Right lung (tissue), 5 donors: ENCODE measurements around the gene UPF2. TPM values are rescaled to one million over a fixed set of nuclear protein-coding genes. Genes with fewer than 3 reads are reported as not detected.

Experiments
- DNase-seq, 2 donors: peaks; one replicate each; pipeline ENCODE4 v3.0.0-alpha.2; 2013
- polyA plus RNA-seq, 5 donors: library from polyadenylated mRNA; unstranded; fragments of 120-200 nt; gene quantifications; one replicate each; pipeline versions ENCODE4 v1.2.1 to v1.2.3, GENCODE V29; 2013; ENCODE audit warnings: inconsistent platforms in 1 of 5, low replicate concordance in 1 of 5; ENCODE audit not compliant: insufficient read length in 5 of 5, insufficient read depth in 1 of 5

The UPF2 gene
- polyA plus RNA-seq, 5 donors = 22.7 to 41.8 (median 37.2) TPM

DNA sequence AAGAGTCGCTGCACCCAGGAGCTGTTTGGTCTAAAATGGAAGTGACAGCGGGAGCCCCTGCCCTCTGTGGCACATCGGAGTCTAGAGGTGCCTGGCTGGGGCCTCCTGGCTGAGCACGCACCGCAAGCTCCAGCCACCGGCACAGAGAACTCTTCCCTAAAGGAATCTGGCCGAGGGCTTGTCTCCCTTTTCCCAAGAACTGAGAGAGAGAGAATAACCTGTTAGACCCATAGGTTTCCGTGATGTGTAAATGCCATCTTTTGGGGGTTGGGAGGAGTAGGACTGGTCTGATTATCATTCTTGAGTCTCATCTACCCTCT lies 172.2 kb downstream of the UPF2 start:
- DNase-seq = no peak

Other genes starting within 250 kb of the UPF2 start
- gene PROSER2, start 219.5 kb downstream of the UPF2 start, polyA plus RNA-seq = 1 to 10 TPM; 2.1 to 3.4 (median 2.8) TPM
- gene DHTKD1, start 26.1 kb upstream of the UPF2 start, polyA plus RNA-seq = 10 to 100 TPM; 14.7 to 19.5 (median 19.1) TPM
- 10 to 100 TPM; 12.9 to 15.9 (median 15.4) TPM for gene SEC61A2, start 86.9 kb upstream of the UPF2 start, polyA plus RNA-seq
- 10 to 100 TPM; 48.3 to 68.3 (median 56.8) TPM for gene NUDT5, start 153.1 kb upstream of the UPF2 start, polyA plus RNA-seq
- 100 to 1,000 TPM in 1 of 5 donors, 10 to 100 TPM in 4; 84.7 to 109 (median 92.4) TPM for gene CDC123, start 153.4 kb upstream of the UPF2 start, polyA plus RNA-seq